ENCODE data around the gene MPDU1.
"Not testable (repeated sequence)": the region's sequence is repeated elsewhere in the genome, so short reads cannot be mapped to it uniquely, and the experiment has no call there.

Gene MPDU1

GRCh38 chr17:7615265-7615747 lies 31.7 kb downstream of the MPDU1 start:
- DNase-seq, result no peak

GRCh38 chr17:7618608-7619007 lies 35.0 kb downstream of the MPDU1 start:
- no peak for DNase-seq

- DNase-seq, result no peak
Observed at GRCh38 chr17:7620835-7621234, 37.2 kb downstream of the MPDU1 start.

GRCh38 chr17:7623661-7624060 lies 40.0 kb downstream of the MPDU1 start:
- DNase-seq, result no peak

- DNase-seq, result not testable (repeated sequence)
Observed at GRCh38 chr17:7625749-7626148, 42.1 kb downstream of the MPDU1 start.

GRCh38 chr17:7626307-7626706 lies 42.7 kb downstream of the MPDU1 start:
- DNase-seq, result peak; percentile 82

- DNase-seq, result no peak
Observed at GRCh38 chr17:7626956-7627249, 43.3 kb downstream of the MPDU1 start.

GRCh38 chr17:7627250-7628121 lies 43.8 kb downstream of the MPDU1 start, which contains the start of gene SAT2:
Gene SAT2 (minus strand): TSS chr17:7627821. CDS start chr17:7627635, 186 bp downstream.
- DNase-seq, result peak; percentile 94

GRCh38 chr17:7629939-7630571 lies 46.4 kb downstream of the MPDU1 start, which contains the start of gene SHBG:
Gene SHBG (plus strand): TSS chr17:7630135. CDS start chr17:7630173, 38 bp downstream.
- DNase-seq, result no peak

GRCh38 chr17:7631398-7632380 lies 48.0 kb downstream of the MPDU1 start:
- no peak for DNase-seq

GRCh38 chr17:7632492-7632894 lies 48.8 kb downstream of the MPDU1 start:
- peak; percentile 72 for DNase-seq

- no peak for DNase-seq
Observed at GRCh38 chr17:7633093-7633492, 49.4 kb downstream of the MPDU1 start.

- DNase-seq, result peak; percentile 62
Observed at GRCh38 chr17:7634384-7634783, 50.7 kb downstream of the MPDU1 start.

- no peak for DNase-seq
Observed at GRCh38 chr17:7636163-7636562, 52.5 kb downstream of the MPDU1 start.
